Measurements from ENCODE around the gene HIF3A. TPM values are rescaled to one million over a fixed set of nuclear protein-coding genes. Genes with fewer than 3 reads are reported as not detected.

The HIF3A gene
- 1.3 TPM in 1 of 2 replicates, not detected in the other for total RNA-seq

DNA sequence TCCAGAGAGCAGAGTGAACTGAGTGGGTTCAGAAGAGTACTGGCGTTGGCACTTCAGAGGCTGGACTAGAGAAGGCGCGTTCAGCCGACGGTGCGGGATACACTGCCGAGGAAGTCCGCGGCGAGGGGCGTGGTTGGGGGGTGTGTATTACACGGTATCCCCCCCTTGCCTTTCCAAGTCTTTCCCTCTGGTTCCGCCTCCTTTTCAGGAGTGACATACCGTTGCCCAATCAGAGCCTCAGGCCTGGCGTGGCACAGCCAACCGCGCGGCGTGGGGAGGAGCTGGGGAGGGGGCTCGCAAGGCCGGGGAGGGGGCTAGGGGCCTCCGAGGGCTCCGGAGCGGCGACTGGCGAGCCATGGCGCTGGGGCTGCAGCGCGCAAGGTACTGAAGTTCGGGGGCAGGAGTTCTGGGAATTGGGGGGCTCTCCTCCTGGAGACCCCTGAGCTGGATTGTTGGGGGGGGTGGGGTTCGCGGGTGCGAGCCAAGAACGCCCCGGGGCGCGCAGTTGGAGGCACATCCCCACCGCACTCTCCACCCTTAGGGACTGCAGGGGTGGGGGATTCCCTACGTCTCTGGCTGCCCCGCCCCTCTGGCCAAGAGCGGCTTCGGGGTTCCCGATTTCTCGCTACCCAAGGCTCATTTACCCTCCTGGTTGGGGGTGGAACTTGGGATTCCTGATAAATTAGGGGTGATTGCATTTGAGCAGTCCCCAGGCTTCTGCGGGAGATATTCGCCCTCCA is at the start of gene HIF3A:
TSS of gene HIF3A (plus strand) at position 321 of the 740 bp plus-strand sequence. CDS start at position 356, 35 bp downstream.

DNA sequence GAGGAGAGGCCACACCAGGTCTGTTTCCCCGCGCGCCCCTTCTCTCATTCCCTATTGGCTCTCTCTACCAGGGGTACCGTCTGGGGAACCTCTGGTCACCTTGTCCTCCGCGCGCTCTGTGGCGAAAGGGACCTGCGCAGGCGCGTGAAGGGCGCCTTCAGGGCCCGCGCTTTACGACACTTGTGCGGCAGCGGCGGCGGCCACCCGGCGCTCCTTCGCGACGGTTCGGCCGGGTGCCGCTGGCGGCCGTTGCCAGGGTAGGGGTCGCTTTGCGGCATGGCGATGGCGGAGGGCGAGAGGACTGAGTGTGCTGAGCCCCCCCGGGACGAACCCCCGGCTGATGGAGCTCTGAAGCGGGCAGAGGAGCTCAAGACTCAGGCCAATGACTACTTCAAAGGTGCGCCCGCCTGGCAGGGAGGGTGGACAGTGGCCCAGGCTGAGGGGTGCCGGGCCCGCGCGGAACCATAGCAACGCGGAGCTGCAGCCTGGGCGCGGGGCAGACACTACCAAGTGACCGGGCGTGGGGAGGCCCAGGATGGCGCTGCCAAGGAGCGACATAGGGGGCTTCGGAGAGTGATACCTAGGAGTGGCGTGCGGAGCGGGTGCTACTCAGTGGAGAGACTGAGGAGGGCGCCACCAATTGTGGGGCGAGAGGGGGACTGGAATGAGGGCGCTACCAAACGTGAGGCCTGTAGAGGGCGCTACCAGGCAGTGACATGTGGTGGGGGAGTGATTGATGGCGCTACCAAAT is 50.2 kb downstream of the HIF3A start, which contains the start of gene PPP5C:
TSS of gene PPP5C (plus strand) at position 267 of the 751 bp plus-strand sequence. CDS start at position 277, 10 bp downstream.

Other genes with a start within 250 kb of the HIF3A start
- gene IGFL3, start 172.4 kb upstream of the HIF3A start, total RNA-seq = not detected in 2 replicates
- not detected in 2 replicates for gene IGFL2, start 148.8 kb upstream of the HIF3A start, total RNA-seq
- gene IGFL1, start 67.3 kb upstream of the HIF3A start, total RNA-seq = not detected in 2 replicates
- gene PPP5C, start 50.0 kb downstream of the HIF3A start, total RNA-seq = 42.1 and 42.3 TPM in 2 replicates
- gene CCDC8, start 116.5 kb downstream of the HIF3A start, total RNA-seq = 40.5 and 50.6 TPM in 2 replicates
- gene PNMA8C, start 131.9 kb downstream of the HIF3A start, total RNA-seq = under 0.01 and 0.16 TPM in 2 replicates
- gene PNMA8A, start 174.5 kb downstream of the HIF3A start, total RNA-seq = 2.9 and 5.5 TPM in 2 replicates
- gene PNMA8B, start 198.8 kb downstream of the HIF3A start, total RNA-seq = 3.0 and 4.5 TPM in 2 replicates

Data from bronchial smooth muscle cell (primary cell).